Osteoblast (primary cell): ENCODE data around the gene FAM210A. TPM values are rescaled to one million over a fixed set of nuclear protein-coding genes. Genes with fewer than 3 reads are reported as not detected.

Experiments used
- DNase-seq: peaks from one replicate; pipeline ENCODE4 v3.0.0; 2011; ENCODE audit warnings: low spot score, mixed read lengths; ENCODE audit not compliant: insufficient read length; ENCODE audit errors: missing footprints
- H2AFZ ChIP-seq: 2 replicates; pipeline ENCODE4 v1.6.0; 2011; ENCODE audit warnings: mild to moderate bottlenecking, low read length
- H3K27ac ChIP-seq: 2 replicates; pipeline ENCODE4 v1.5.1; 2011; ENCODE audit warnings: mild to moderate bottlenecking, low read depth, low read length, moderate library complexity
- H3K27me3 ChIP-seq: 2 replicates; pipeline ENCODE4 v1.6.0; 2012; ENCODE audit warnings: mild to moderate bottlenecking, control low read depth, inconsistent platforms, low read length, moderate library complexity; ENCODE audit not compliant: insufficient read depth
- H3K36me3 ChIP-seq: 2 replicates; pipeline ENCODE4 v1.5.1; 2011; ENCODE audit warnings: mild to moderate bottlenecking, low read length, control low read depth, moderate library complexity; ENCODE audit not compliant: insufficient read depth
- H3K4me1 ChIP-seq: 2 replicates; pipeline ENCODE4 v1.5.1; 2011; ENCODE audit warnings: mild to moderate bottlenecking, low read length, control low read depth, moderate library complexity; ENCODE audit not compliant: insufficient read depth
- H3K4me2 ChIP-seq: 2 replicates; pipeline ENCODE4 v1.6.0; 2011; ENCODE audit warnings: mild to moderate bottlenecking, low read length; ENCODE audit not compliant: insufficient read depth
- H3K4me3 ChIP-seq: fragments of 200-600 bp; sonication (generic); 3 replicates; pipeline ENCODE4 v1.5.1; 2012; ENCODE audit warnings: mild to moderate bottlenecking, low read length, inconsistent platforms; ENCODE audit not compliant: insufficient read depth
- H3K79me2 ChIP-seq: 2 replicates; pipeline ENCODE4 v1.6.0; 2012; ENCODE audit warnings: mild to moderate bottlenecking, low read length, control low read depth, inconsistent platforms; ENCODE audit not compliant: insufficient read depth
- H3K9me3 ChIP-seq: 2 replicates; pipeline ENCODE4 v1.5.1; 2011; ENCODE audit warnings: low read depth, low read length, control low read depth
- H4K20me1 ChIP-seq: 2 replicates; pipeline ENCODE4 v1.6.0; 2012; ENCODE audit warnings: mild to moderate bottlenecking, low read length, control low read depth; ENCODE audit not compliant: insufficient read depth
- total RNA-seq: library from RNA; depleted of rRNA; stranded (reverse); fragments of >200 nt; gene quantifications from 2 replicates; pipeline ENCODE4 v1.2.3, GENCODE V29; 2012
- TF ChIP-seq, protein P1 (sequence below): IDR thresholded peaks from 2 replicates; pipeline ENCODE4 v1.5.1; 2011; ENCODE audit warnings: mild to moderate bottlenecking, low read depth, low read length, moderate library complexity; ENCODE audit errors: extremely low read depth

FAM210A gene
- total RNA-seq, 1 donor, result 24.6 TPM

- Histone ChIP-seq H4K20me1 (no peaks in the 10 kb centered on the region), H3K36me3 (no peaks in the 10 kb centered on the region), H3K9me3 (no peaks in the 10 kb centered on the region)
Observed at GRCh38 chr18:13623348-13623747, 103.0 kb downstream of the FAM210A start.

GRCh38 chr18:13622751-13623150, 103.6 kb downstream of the FAM210A start:
- H3K36me3 ChIP-seq, result no peaks in the 10 kb centered on the region
- no peaks in the 10 kb centered on the region for H3K27me3 ChIP-seq
- no peaks in the 10 kb centered on the region for H3K4me1 ChIP-seq
- no peak overlapping the region for H3K27ac ChIP-seq
- peak; percentile 55 for DNase-seq
- no peaks in the 10 kb centered on the region for H3K79me2 ChIP-seq
- H3K4me2 ChIP-seq, result no peak overlapping the region
- TF ChIP-seq, protein P1, sequence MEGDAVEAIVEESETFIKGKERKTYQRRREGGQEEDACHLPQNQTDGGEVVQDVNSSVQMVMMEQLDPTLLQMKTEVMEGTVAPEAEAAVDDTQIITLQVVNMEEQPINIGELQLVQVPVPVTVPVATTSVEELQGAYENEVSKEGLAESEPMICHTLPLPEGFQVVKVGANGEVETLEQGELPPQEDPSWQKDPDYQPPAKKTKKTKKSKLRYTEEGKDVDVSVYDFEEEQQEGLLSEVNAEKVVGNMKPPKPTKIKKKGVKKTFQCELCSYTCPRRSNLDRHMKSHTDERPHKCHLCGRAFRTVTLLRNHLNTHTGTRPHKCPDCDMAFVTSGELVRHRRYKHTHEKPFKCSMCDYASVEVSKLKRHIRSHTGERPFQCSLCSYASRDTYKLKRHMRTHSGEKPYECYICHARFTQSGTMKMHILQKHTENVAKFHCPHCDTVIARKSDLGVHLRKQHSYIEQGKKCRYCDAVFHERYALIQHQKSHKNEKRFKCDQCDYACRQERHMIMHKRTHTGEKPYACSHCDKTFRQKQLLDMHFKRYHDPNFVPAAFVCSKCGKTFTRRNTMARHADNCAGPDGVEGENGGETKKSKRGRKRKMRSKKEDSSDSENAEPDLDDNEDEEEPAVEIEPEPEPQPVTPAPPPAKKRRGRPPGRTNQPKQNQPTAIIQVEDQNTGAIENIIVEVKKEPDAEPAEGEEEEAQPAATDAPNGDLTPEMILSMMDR, result no peak
- no peaks in the 10 kb centered on the region for H4K20me1 ChIP-seq
- no peaks in the 10 kb centered on the region for H3K9me3 ChIP-seq
- no peak overlapping the region for H2AFZ ChIP-seq
- H3K4me3 ChIP-seq, result no peak overlapping the region

More at GRCh38 chr18:13623348-13623747, 103.0 kb downstream of the FAM210A start:
- H3K4me3 ChIP-seq, result no peak overlapping the region
- no peaks in the 10 kb centered on the region for H3K79me2 ChIP-seq
- no peak overlapping the region for H3K4me2 ChIP-seq
- H2AFZ ChIP-seq, result no peak overlapping the region
- no peak overlapping the region for H3K27ac ChIP-seq
- H3K27me3 ChIP-seq, result no peaks in the 10 kb centered on the region
- H3K4me1 ChIP-seq, result no peaks in the 10 kb centered on the region
- peak; percentile 88 for DNase-seq
- TF ChIP-seq, protein P1, result no peak

DNA sequence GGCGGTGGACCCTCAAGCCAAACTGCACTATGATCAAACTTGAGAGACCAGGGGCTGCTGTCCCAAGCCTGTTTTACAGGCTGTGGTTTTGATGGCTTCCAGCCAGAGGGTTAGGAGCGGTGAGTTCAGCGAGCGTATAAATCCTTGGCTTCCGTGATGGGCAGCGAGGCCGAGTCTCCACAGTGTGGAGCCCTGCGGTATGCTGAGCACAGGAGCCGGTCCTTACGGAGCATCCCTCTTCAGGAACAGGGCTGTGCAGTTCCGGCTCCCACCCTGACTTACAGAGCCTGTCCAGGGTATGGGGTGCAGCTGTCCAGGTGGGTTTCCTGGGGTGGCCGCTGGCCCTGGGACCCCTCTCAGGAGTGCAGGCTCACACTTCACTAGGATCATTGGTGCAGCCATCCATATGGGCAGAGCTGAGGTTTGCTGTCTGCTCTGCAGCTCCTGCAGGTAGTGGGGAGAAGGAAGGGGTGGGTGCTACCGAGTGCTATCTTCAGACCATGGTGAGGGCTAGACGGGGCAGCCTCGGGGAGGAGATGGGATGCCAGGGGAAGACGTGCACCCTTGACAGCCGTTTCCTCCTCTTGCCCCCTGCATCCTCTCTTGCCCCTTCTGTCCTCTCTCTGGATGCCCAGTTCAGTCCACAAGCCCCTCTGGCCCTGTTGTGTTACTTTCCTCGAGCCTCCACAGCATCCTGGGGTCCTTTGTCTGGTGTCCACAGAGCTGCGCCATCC, 104.3 kb downstream of the FAM210A start:
- H3K79me2 ChIP-seq, result no peaks in the 10 kb centered on the region
- no peaks in the 10 kb centered on the region for H3K4me1 ChIP-seq
- H3K27ac ChIP-seq, result no peak overlapping the region
- no peaks in the 10 kb centered on the region for H3K36me3 ChIP-seq
- TF ChIP-seq, protein P1, result no peak
- H2AFZ ChIP-seq, result no peak overlapping the region
- no peak overlapping the region for H3K4me3 ChIP-seq
- no peak overlapping the region for H3K4me2 ChIP-seq
- no peaks in the 10 kb centered on the region for H3K27me3 ChIP-seq
- H4K20me1 ChIP-seq, result no peaks in the 10 kb centered on the region
- no peaks in the 10 kb centered on the region for H3K9me3 ChIP-seq
- DNase-seq, result peak; percentile 74

GRCh38 chr18:13621446-13621849, 104.9 kb downstream of the FAM210A start:
- no peak overlapping the region for H2AFZ ChIP-seq
- H3K4me1 ChIP-seq, result no peaks in the 10 kb centered on the region
- peak; percentile 36 for DNase-seq
- no peaks in the 10 kb centered on the region for H3K79me2 ChIP-seq
- TF ChIP-seq, protein P1, result no peak
- H4K20me1 ChIP-seq, result no peaks in the 10 kb centered on the region
- no peaks in the 10 kb centered on the region for H3K9me3 ChIP-seq
- no peaks in the 10 kb centered on the region for H3K36me3 ChIP-seq
- no peak overlapping the region for H3K27ac ChIP-seq
- H3K27me3 ChIP-seq, result no peaks in the 10 kb centered on the region
- H3K4me2 ChIP-seq, result no peak overlapping the region
- no peak overlapping the region for H3K4me3 ChIP-seq
